Activated naive CD4-positive, alpha-beta T cell treated with anti-CD3 and anti-CD28 coated beads, Interleukin-2, amount 50 U/mL, for 16 hours (primary cell): ENCODE measurements around the gene U2SURP.

Experiments
- DNase-seq: peaks from one replicate; pipeline ENCODE4 v3.0.0-alpha.2; 2020

Gene U2SURP

DNA sequence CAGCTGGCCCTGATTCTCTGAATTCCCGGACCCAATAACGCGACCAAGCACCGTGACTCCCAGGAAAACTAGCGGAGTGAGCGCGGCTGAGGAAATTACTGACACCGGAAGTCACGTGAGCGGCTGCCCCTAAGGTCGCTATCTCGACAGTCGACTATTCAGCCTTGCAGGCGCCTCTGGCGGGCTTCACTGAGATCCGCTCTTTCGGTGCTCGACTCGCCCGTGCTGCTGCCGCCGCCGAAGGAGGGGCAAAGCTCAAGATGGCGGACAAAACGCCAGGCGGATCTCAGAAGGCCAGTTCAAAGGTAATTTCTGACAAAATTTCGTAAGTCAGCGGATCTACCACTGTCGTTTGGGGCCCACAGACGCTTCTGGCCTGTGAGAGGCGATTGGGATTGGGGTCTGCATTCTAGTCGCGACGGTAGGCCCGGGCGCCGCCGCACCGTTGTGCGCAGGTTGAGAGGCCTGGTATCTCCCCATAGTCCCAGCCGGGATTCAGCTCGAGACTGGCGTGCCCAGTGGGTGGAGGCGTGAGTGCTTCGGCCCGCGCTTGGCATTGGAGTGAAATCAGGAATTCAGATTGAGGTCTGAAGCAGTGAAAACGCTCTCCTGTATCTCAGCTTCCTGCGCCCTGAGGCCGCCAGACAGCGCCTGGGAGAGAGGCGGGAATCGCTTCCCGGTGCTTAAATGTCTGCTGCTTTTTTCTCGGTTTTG, at the start of gene U2SURP:
Gene U2SURP (plus strand): TSS at position 202 of the 714 bp plus-strand sequence. CDS start 59 bp downstream, at position 261.
- peak; percentile 93 for DNase-seq

DNA sequence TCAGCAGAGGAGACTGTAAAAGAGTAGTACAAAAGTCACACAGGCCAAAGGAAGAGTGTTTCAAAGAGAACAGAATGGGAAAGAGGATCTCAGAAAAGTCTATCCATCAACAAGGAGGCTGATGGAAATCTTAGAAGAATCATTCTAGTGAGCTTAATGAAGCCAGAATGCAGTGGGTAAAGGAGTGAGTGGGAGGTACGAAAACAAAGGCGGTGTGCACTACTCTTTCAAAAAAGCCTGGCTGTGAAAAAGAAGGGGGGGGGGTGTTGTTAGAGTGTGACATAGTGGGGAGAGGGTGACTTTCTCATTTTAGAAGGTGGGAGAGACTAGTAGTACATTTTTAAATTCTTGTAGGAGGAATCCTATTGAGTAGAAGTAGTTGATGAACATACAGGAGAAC, 49.6 kb upstream of the U2SURP start:
- DNase-seq = no peak

DNA sequence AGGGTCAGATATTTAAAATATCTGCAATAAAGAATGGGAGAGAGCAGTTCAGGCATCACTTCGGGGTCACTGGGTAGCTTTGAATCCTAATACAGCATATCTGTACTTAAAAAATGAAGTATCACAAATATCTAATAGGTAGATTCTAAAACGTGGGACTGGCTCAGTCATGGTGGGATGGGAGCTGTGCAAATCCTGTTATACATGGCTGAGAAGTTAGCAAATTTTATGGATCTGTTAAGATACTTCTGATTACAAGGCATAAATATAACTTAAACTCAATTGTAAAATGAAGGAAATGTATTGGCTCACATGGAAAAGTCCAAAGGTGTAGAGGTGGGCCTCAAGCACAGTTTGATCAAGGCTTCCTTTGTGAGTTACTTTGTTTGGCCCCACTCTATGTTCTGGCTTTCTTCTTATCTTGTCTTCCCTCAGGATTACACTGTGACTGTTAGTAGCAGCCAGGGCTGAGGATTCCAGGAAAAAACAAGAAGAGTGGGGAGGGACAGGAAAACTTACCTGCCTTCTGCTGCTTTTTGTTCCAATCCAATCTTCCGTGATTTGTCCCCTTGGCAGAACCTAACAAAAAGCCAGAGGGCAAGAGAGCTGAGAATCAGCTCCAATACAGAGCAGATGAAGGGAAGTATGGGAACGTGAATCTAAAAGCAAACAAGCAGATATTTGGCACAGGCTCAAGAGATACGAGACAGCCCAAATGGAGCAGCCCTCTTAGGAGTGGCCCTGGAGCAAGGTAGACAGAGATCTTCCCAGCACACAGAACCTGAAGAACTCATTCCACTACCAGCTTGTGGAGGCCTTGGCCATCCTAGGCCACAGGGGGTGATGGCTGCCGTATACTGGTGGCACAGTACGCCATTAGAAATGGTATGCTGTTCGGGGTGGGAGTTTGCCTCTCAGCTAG, 48.8 kb upstream of the U2SURP start:
- DNase-seq = no peak

DNA sequence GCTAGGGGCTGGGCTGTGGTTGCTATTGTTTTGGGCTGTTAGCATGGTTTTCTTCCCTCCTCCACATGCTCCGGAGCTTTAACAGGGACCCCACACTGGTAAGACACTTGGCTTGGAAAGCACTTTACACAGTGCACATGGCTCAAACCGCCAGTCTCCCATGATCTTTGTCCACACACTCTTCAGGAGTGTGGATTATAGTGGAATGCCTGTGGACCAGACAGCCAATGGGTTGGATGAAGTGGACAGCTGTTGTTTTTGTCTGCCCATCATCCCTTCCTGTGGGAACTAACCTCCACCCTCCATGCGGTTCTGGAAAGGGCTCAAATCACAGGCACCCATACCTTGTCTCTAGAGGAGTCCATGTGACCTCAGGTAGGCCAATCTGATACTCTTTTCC, 47.9 kb upstream of the U2SURP start:
- DNase-seq = no peak

- peak; percentile 21 for DNase-seq
These were observed 42.7 kb upstream of the U2SURP start for GRCh38 chr3:142958707-142959106.

- no peak for DNase-seq
These were observed 41.0 kb upstream of the U2SURP start for GRCh38 chr3:142960322-142960850.

GRCh38 chr3:142961539-142961938, 39.8 kb upstream of the U2SURP start:
- DNase-seq = no peak

GRCh38 chr3:142962175-142962519, 39.2 kb upstream of the U2SURP start:
- DNase-seq = no peak

- DNase-seq = no peak
These were observed 38.7 kb upstream of the U2SURP start for GRCh38 chr3:142962520-142963233.

DNA sequence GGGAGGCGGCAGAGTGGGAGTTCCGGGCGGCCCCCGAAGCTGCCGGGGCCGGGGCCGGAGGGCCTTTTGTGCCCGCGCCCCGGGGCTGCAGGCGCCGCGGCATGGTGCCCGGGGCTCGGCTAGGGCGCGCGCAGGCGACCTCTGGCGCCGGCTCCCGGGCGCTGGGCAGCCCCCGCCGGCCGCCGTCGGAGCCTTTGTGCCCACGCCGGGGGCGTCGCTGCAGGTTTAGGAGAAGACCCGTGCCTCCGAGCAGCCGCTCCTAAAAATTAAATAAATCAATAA, 38.2 kb upstream of the U2SURP start:
- no peak for DNase-seq

- DNase-seq = peak; percentile 34
These were observed 37.6 kb upstream of the U2SURP start, which contains the start of gene PAQR9 for GRCh38 chr3:142963516-142964448. TSS of gene PAQR9 (minus strand) at chr3:142963674. CDS start at chr3:142963336, 338 bp downstream.

DNA sequence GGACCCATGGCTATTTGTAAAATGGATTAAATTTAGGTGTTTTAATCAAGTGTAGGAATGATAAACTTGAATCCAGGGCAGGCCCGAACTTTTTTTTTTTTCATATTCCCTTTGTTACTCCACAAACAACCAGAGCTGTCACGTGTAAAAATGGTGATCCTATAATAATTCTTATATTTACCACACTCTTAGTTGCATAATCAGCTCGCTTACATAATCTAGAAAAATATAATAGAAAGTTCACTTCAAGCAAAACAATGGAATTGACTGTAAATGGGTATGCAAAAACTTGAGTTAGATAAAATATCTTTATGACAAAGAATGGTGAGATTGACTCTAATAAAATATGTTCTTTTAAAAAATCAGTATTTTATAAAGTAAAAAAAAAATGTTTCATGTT, 35.8 kb upstream of the U2SURP start:
- no peak for DNase-seq

GRCh38 chr3:142966808-142967207, 34.6 kb upstream of the U2SURP start:
- DNase-seq = no peak

- no peak for DNase-seq
These were observed 32.9 kb upstream of the U2SURP start for GRCh38 chr3:142968319-142969025.

GRCh38 chr3:142971431-142971830, 29.9 kb upstream of the U2SURP start:
- no peak for DNase-seq

GRCh38 chr3:142972092-142972753, 29.1 kb upstream of the U2SURP start:
- no peak for DNase-seq

DNA sequence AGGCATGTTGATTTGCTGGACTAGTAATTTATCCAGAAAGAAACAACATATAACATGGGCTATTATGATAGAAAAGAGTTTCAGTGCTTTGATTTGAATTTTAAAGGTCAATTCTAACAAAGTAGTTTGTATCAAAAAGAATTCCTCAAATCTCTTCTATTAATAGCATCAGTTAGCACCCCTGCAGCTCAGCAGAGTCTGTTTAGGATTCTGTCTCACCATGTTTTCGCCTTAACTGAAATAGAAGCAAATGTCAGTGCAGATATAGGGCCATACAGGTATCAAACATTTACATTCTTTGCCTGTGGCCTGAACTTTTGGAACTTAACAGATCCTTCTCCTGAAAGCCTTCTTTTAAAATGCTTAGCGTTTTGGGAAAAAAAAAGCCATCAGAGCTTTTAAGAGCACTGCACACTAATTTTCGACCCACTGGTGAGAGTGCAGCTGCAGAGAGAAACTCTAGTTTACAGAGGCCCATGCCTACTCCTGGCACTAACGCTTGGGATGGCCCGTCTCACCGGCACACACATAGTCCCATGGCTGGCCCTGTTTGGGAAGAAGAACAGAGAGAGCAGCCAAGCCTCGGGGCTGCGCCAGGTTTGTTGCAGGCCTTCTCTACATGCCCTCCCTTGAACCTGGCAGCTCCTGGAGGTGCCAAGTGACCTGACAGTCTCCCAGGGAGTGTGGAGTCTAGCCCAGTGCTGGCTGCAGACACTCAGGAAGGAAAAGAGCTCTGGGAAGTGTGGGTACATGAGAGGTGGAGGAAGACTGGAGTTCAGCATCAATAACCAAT, 28.0 kb upstream of the U2SURP start:
- DNase-seq = no peak

DNA sequence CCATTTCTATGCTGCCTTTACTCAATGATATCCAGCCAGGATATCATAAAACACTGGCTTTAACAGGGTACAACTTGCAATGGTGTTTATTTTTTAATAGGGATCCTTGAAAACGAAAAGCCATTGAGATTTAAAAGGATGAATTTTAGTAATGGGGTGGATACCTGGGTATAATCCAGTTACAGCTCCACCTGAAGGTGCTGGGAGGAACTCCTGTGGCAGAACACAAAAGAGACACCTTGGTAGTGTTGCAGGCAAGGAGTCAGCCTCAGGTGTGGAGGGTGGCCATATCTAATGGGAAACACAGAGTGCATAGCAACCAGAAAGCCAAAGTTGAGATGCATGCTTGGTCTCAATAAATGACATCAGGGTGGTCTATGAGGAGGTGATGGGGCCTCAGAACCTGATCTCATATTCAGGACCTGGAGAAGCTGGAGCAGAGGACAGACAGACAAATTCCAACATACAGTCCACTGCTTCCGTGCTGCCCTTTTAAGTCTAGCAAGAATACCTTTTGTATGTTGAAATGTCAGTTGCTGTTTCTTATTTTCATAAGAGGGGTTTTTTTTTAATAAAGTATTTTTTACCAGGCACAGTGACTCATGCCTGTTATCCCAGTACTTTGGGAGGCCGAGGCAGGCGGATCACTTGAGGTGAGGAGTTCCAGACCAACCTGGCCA, 25.9 kb upstream of the U2SURP start:
- DNase-seq = no peak

GRCh38 chr3:142976621-142977398, 24.6 kb upstream of the U2SURP start:
- no peak for DNase-seq
